Measurements from ENCODE around the gene ATP11A. TPM values are rescaled to one million over a fixed set of nuclear protein-coding genes. Genes with fewer than 3 reads are reported as not detected.

ATP11A gene
- total and polyA plus RNA-seq, 9 of the 15 experiments (the other 6 are each of a cell fraction or from before 2014, with no cell fraction given): 0.38 to 34.2 (median 4.2) TPM

- POLR2A ChIA-PET: no interaction called here
- H3K4me1 ChIP-seq (replicated peaks in 1 of 2; ENCODE audit: control insufficient read depth in 2 of 2, insufficient read depth in 2 of 2, low read length in 2 of 2): peaks cover 0 to 7% of the 10 kb centered on the region in 2 experiments; a peak in 2 of 5 replicates
- H3K4me3 ChIP-seq: no peak overlapping the region
- peaks cover 3% of the 10 kb centered on the region; the same call in 1 of the 2 replicates for H4K20me1 ChIP-seq (replicated peaks; ENCODE audit: control insufficient read depth, insufficient read depth, low read length)
- FAIRE-seq (no peak), ATAC-seq (no peak), DNase-seq (ENCODE audit: extremely low read depth in 1 of 4, low spot score in 3 of 4) (no peak)
- no peaks in the 10 kb centered on the region for H3K9me1 ChIP-seq (ENCODE audit: control insufficient read depth, insufficient read depth, low read length)
- WGBS (ENCODE audit: insufficient coverage, low coverage, missing lambda C conversion rate): 98% methylated on average over 7 of the region's 16 CpGs
- no TSS peak for BruUV-seq (replicated peaks)
- H3K9me3 ChIP-seq (replicated peaks; ENCODE audit: control insufficient read depth, insufficient read depth, low read depth, low read length): no peaks in the 10 kb centered on the region
- H3K79me2 ChIP-seq (ENCODE audit: control insufficient read depth, insufficient read depth, low read length): no peaks in the 10 kb centered on the region; the same call in none of the 3 replicates
- TF ChIP-seq ARID2 (IDR thresholded peaks at IDR 0.05): no peak
- TF ChIP-seq ZKSCAN1 (IDR thresholded peaks at IDR 0.05; ENCODE audit: low read depth, low read length): no peak
- TF ChIP-seq SP2 (IDR thresholded peaks at IDR 0.05; ENCODE audit: extremely low read depth, low read depth, low read length, poor library complexity, severe bottlenecking): no peak
- no peak for TF ChIP-seq SMAD1 (IDR thresholded peaks at IDR 0.05; ENCODE audit: low read depth, low read length, partially characterized antibody)
- TF ChIP-seq, protein P1, sequence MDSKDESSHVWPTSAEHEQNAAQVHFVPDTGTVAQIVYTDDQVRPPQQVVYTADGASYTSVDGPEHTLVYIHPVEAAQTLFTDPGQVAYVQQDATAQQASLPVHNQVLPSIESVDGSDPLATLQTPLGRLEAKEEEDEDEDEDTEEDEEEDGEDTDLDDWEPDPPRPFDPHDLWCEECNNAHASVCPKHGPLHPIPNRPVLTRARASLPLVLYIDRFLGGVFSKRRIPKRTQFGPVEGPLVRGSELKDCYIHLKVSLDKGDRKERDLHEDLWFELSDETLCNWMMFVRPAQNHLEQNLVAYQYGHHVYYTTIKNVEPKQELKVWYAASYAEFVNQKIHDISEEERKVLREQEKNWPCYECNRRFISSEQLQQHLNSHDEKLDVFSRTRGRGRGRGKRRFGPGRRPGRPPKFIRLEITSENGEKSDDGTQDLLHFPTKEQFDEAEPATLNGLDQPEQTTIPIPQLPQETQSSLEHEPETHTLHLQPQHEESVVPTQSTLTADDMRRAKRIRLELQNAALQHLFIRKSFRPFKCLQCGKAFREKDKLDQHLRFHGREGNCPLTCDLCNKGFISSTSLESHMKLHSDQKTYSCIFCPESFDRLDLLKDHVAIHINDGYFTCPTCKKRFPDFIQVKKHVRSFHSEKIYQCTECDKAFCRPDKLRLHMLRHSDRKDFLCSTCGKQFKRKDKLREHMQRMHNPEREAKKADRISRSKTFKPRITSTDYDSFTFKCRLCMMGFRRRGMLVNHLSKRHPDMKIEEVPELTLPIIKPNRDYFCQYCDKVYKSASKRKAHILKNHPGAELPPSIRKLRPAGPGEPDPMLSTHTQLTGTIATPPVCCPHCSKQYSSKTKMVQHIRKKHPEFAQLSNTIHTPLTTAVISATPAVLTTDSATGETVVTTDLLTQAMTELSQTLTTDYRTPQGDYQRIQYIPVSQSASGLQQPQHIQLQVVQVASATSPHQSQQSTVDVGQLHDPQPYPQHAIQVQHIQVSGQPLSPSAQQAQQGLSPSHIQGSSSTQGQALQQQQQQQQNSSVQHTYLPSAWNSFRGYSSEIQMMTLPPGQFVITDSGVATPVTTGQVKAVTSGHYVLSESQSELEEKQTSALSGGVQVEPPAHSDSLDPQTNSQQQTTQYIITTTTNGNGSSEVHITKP (IDR thresholded peaks at IDR 0.05; ENCODE audit: partially characterized antibody): no peak
- no peak for TF ChIP-seq ZFP1 (CRISPR knock-in tag; IDR thresholded peaks at IDR 0.05)
- TF ChIP-seq SMARCA5 (IDR thresholded peaks at IDR 0.05): no peak
- TF ChIP-seq ZNF561 (CRISPR knock-in tag; conservative IDR thresholded peaks at IDR 0.05): no peak
- TF ChIP-seq ARHGAP35 (IDR thresholded peaks at IDR 0.05; ENCODE audit: partially characterized antibody): no peak
- no peak for TF ChIP-seq ZNF282 (CRISPR knock-in tag; IDR thresholded peaks at IDR 0.05)
- no peak for TF ChIP-seq BRF2 (IDR thresholded peaks at IDR 0.05; ENCODE audit: borderline replicate concordance, insufficient read depth, insufficient read length)
- TF ChIP-seq SRSF1 (IDR thresholded peaks at IDR 0.05; ENCODE audit: low read depth, low read length): no peak
- no peak for TF ChIP-seq ESRRA (IDR thresholded peaks at IDR 0.05; ENCODE audit: borderline replicate concordance, low read depth)
- TF ChIP-seq, protein P2, sequence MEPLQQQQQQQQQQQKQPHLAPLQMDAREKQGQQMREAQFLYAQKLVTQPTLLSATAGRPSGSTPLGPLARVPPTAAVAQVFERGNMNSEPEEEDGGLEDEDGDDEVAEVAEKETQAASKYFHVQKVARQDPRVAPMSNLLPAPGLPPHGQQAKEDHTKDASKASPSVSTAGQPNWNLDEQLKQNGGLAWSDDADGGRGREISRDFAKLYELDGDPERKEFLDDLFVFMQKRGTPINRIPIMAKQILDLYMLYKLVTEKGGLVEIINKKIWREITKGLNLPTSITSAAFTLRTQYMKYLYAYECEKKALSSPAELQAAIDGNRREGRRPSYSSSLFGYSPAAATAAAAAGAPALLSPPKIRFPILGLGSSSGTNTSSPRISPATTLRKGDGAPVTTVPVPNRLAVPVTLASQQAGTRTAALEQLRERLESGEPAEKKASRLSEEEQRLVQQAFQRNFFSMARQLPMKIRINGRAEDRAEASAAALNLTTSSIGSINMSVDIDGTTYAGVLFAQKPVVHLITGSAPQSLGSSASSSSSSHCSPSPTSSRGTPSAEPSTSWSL (CRISPR knock-in tag; IDR thresholded peaks at IDR 0.05; ENCODE audit: borderline replicate concordance): no peak
- TF ChIP-seq ZNF589 (CRISPR knock-in tag; IDR thresholded peaks at IDR 0.05; ENCODE audit: low read depth): no peak
- TF ChIP-seq DDX20 (tag; IDR thresholded peaks at IDR 0.05; ENCODE audit: low read depth): no peak
- TF ChIP-seq POLR2A (conservative IDR thresholded peaks at IDR 0.05): no peak
- H3K27me3 ChIP-seq (ENCODE audit: control insufficient read depth in 2 of 2, insufficient read depth in 2 of 2, low read length in 2 of 2): no peaks in the 10 kb centered on the region
- intact Hi-C loops (cut with micrococcal nuclease): no loop called here
- no peak overlapping the region for H3K4me2 ChIP-seq (ENCODE audit: insufficient read depth, low read length)
- H2AFZ ChIP-seq (ENCODE audit: low read depth, low read length): no peak overlapping the region
- CTCF ChIA-PET (ENCODE audit: low intra/inter-chr PET ratio): no interaction called here
- no peak overlapping the region for H3K27ac ChIP-seq (ENCODE audit: extremely low read depth, low read depth, low read length)
- H3K36me3 ChIP-seq (ENCODE audit: control insufficient read depth, insufficient read depth, low read length): no peaks in the 10 kb centered on the region; the same call in 2 of the 3 replicates
- in situ Hi-C loops (cut with MboI): no loop called here
- no peak overlapping the region for H3K9ac ChIP-seq (ENCODE audit: insufficient read depth in 1 of 2, low read depth in 2 of 2, low read length in 2 of 2)
These were observed 64.0 kb downstream of the ATP11A start for GRCh38 chr13:112753833-112754232.
